Measurements from ENCODE around the gene SEZ6L2. TPM values are rescaled to one million over a fixed set of nuclear protein-coding genes. Genes with fewer than 3 reads are reported as not detected.
A peak's percentile ranks its signal among the peaks of the same experiment; 100 is the strongest.

Gene SEZ6L2
- total RNA-seq, 2 experiments from 2014 or later = not detected

GRCh38 chr16:29858974-29859373, 40.4 kb downstream of the SEZ6L2 start:
- DNase-seq = no peak
- Mint-ChIP-seq H3K4me3 (no peak overlapping the region), H3K4me1 (ENCODE audit: low read depth) (peaks cover 22% of the 10 kb centered on the region), H3K27ac (no peak overlapping the region), H3K27me3 (no peaks in the 10 kb centered on the region), H3K36me3 (ENCODE audit: low read depth) (peaks cover 50% of the 10 kb centered on the region), H3K9me3 (no peaks in the 10 kb centered on the region)
- no peak for TF ChIP-seq CTCF (IDR thresholded peaks at IDR 0.05)
- ChIA-PET POLR2A (no interaction called here), CTCF (interaction anchor here (0.6 kb wide), 1 partner anchor 69 kb away, joined by 3 read pairs; no protein-coding TSS in a partner anchor)
- Histone ChIP-seq H3K4me3 (ENCODE audit: low read length) (no peak overlapping the region), H3K4me1 (ENCODE audit: insufficient read depth, low read length) (peaks cover 30% of the 10 kb centered on the region), H3K36me3 (ENCODE audit: insufficient read depth, low read length) (peaks cover 34% of the 10 kb centered on the region), H3K9me3 (ENCODE audit: control insufficient read depth in 1 of 2, insufficient read depth in 1 of 2, low read length in 2 of 2) (peaks cover 0 to 5% of the 10 kb centered on the region in 2 experiments), H3K27me3 (ENCODE audit: control insufficient read depth in 1 of 2, insufficient read depth in 2 of 2, low read length in 2 of 2) (no peaks in the 10 kb centered on the region), H3K27ac (ENCODE audit: low read depth in 1 of 2, low read length in 2 of 2) (no peak overlapping the region)
- intact Hi-C loops (cut with DNase I, micrococcal nuclease) = no loop called here
- no peak for ATAC-seq (ENCODE audit: poor library complexity)

GRCh38 chr16:29858149-29858849, 41.1 kb downstream of the SEZ6L2 start:
- Mint-ChIP-seq H3K27ac (no peak overlapping the region), H3K9me3 (no peaks in the 10 kb centered on the region), H3K4me3 (peak overlapping the region; percentile 16), H3K36me3 (ENCODE audit: low read depth) (peaks cover 48% of the 10 kb centered on the region), H3K4me1 (ENCODE audit: low read depth) (peaks cover 18% of the 10 kb centered on the region), H3K27me3 (no peaks in the 10 kb centered on the region)
- Histone ChIP-seq H3K4me3 (ENCODE audit: low read length) (no peak overlapping the region), H3K36me3 (ENCODE audit: insufficient read depth, low read length) (peaks cover 34% of the 10 kb centered on the region), H3K27ac (ENCODE audit: low read depth in 1 of 2, low read length in 2 of 2) (no peak overlapping the region), H3K9me3 (ENCODE audit: control insufficient read depth in 1 of 2, insufficient read depth in 1 of 2, low read length in 2 of 2) (peaks cover 0 to 5% of the 10 kb centered on the region in 2 experiments), H3K27me3 (ENCODE audit: control insufficient read depth in 1 of 2, insufficient read depth in 2 of 2, low read length in 2 of 2) (no peaks in the 10 kb centered on the region), H3K4me1 (ENCODE audit: insufficient read depth, low read length) (peaks cover 23% of the 10 kb centered on the region)
- ChIA-PET CTCF (interaction anchor here (0.6 to 2.1 kb wide), 3 partner anchors 10 to 69 kb away, joined by 3 to 5 read pairs (median 3); no protein-coding TSS in a partner anchor), POLR2A (no interaction called here)
- TF ChIP-seq CTCF (IDR thresholded peaks at IDR 0.05) = no peak
- ATAC-seq (ENCODE audit: poor library complexity) (no peak), DNase-seq (no peak)
- intact Hi-C loops (cut with DNase I, micrococcal nuclease) = no loop called here

- DNase-seq = no peak
Measured at GRCh38 chr16:29857133-29857760, 42.1 kb downstream of the SEZ6L2 start.

More at GRCh38 chr16:29857133-29857760, 42.1 kb downstream of the SEZ6L2 start:
- H3K4me1 Mint-ChIP-seq (ENCODE audit: low read depth) = peaks cover 14% of the 10 kb centered on the region
- Histone ChIP-seq H3K9me3 (ENCODE audit: control insufficient read depth in 1 of 2, insufficient read depth in 1 of 2, low read length in 2 of 2) (peaks cover 0 to 5% of the 10 kb centered on the region in 2 experiments), H3K36me3 (ENCODE audit: insufficient read depth, low read length) (peaks cover 34% of the 10 kb centered on the region), H3K4me1 (ENCODE audit: insufficient read depth, low read length) (peaks cover 16% of the 10 kb centered on the region), H3K4me3 (ENCODE audit: low read length) (no peak overlapping the region), H3K27me3 (ENCODE audit: control insufficient read depth in 1 of 2, insufficient read depth in 2 of 2, low read length in 2 of 2) (no peaks in the 10 kb centered on the region), H3K27ac (ENCODE audit: low read depth in 1 of 2, low read length in 2 of 2) (no peak overlapping the region)
- peak overlapping the region; percentile 38 for H3K4me3 Mint-ChIP-seq
- no peak overlapping the region for H3K27ac Mint-ChIP-seq
- no peak for TF ChIP-seq CTCF (IDR thresholded peaks at IDR 0.05)
- intact Hi-C loops (cut with DNase I, micrococcal nuclease) = no loop called here
- no peak for ATAC-seq (ENCODE audit: poor library complexity)
- CTCF ChIA-PET = interaction anchor here (0.7 to 2.1 kb wide), 2 partner anchors 9 to 30 kb away, joined by 3 to 5 read pairs; no protein-coding TSS in a partner anchor
- POLR2A ChIA-PET = interaction anchor here (0.7 kb wide), 1 partner anchor 15 kb away, joined by 3 read pairs; no protein-coding TSS in a partner anchor
- peaks cover 40% of the 10 kb centered on the region for H3K36me3 Mint-ChIP-seq (ENCODE audit: low read depth)
- H3K9me3 Mint-ChIP-seq = no peaks in the 10 kb centered on the region
- no peaks in the 10 kb centered on the region for H3K27me3 Mint-ChIP-seq
